Putamen (tissue), 1 donor: ENCODE measurements around the gene C5orf58.

Experiments used
- DNase-seq: peaks from one replicate; pipeline ENCODE4 v3.0.0-alpha.2; 2016; ENCODE audit warnings: low spot score

The C5orf58 gene, protein sequence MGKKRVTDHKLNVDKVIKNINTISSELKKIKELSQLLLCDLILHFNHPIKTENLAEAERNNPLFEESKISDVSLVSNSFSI

DNA sequence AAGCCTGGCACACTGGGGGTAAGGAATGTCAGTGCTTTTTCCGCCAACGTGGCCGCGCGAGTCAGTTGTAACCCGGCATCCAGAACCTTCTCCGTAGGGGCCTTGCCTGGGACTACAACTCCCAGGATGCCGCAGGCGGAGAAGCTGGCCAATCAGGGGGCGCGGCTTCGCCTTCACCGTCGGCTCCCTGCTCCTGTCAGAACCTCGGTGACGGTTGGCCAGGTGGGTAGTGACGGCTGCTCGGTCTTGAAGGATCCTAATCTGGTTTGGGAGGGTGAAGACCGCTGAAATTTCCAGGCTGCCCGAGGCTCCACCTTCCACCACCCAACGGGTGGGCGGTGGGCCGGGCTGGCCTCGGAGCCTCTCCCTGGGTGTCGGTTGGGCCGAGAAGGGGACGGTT lies at the start of gene C5orf58:
TSS of gene C5orf58 (plus strand) at position 200 of the 400 bp plus-strand sequence. CDS start 1,992 bp downstream, outside the sequence.
- DNase-seq = no peak

DNA sequence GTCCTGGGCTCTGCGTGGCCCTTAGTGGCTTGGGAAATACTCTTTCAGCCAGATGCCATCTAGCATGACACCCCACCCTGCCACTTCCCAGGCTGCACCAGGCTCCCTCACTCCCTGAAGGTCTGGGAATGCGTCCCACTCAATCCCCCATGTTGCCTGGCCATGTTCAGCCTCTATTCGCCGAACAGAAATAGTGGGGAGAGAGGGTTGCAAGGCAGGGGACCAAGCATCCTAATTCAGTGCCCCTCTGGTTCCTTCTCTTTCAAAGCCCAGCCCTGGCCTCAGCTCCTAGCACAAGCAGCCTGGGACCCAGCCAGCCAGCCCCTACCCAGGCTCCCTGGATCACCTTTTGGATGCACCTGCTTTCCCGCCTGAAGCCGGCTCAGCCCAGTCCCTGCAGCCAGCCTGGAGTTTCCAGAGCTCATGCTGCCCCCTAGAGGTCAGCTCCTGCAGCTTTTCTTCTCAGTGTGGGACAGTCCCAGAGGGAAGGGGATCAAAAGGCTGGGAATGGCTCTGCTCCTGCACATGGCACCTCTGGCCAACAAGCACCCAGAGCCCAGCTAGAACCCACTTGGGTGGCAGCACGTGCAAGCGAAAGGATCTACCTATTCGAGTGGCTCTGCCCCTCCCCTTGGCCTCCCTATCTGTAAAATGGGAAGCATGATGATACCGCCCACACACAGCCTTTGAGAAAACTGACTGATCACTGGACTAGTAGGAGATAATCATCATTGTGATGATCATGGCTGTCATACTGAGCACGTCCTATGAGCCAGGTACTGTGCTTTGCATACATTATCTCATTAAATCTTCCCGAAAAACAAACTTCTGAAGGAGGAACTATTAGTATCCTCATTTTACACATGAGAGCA lies 48.7 kb upstream of the C5orf58 start:
- DNase-seq = peak; percentile 19

GRCh38 chr5:170184737-170185136 lies 48.0 kb upstream of the C5orf58 start:
- DNase-seq = no peak

DNA sequence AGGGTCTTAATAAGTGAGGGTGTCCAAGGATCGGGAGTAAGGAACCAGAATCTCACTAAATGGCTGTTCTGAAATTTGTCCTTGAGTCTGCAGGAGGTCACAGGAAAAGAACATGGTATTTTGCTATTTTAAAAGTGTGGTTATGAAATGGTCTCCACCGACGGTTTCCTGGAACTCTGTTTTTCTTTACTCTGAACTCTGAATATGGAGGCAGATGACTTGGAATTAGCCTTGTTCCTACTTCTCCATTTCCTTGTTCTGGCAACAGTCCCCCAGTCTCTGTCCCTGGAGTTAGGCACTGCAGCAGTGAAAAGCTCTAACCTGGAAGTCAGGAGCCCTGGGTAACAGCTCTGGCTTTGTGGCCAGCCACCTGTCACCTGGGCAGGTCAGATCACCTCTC lies 46.6 kb upstream of the C5orf58 start:
- no peak for DNase-seq

GRCh38 chr5:170186856-170187255 lies 45.9 kb upstream of the C5orf58 start:
- DNase-seq = no peak

DNA sequence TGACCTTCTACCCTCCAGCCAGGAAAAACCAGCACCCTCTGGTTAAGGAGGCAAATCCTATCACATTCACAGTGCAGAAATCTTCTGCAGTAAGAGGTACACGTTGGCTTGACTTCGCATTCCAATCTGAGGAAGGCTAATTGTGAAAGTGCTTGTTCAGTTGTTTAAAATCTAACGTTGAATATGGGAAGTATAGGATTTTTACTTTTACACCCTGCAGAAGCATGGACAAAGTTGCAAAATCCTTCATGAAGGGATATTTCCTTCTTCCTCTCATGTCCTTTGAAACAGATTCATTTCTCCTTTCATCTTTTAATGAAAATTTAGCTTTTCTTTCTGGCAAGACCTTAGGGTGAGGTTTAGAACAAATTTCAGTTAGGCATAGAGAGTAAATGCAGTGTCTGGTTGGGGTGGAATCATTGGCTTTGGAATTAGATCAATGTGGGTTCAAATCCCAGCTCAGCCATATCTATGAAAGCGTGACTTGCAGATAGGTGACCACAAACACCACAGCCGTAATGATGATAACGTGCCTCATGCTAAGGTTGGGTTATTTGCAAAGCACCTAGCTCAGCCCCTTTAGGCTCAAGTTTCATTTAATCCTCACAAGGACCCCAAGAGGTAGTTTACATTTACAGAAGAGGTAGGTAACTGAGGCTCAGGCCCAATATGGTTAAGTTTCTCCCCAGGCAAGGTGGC lies 42.2 kb upstream of the C5orf58 start:
- DNase-seq = no peak

- no peak for DNase-seq
Observed at GRCh38 chr5:170192829-170193228, 40.0 kb upstream of the C5orf58 start.

- DNase-seq = no peak
Observed at GRCh38 chr5:170195961-170196360, 36.8 kb upstream of the C5orf58 start.

GRCh38 chr5:170200876-170201275 lies 31.9 kb upstream of the C5orf58 start:
- DNase-seq = no peak

- no peak for DNase-seq
Observed at GRCh38 chr5:170201311-170201710, 31.5 kb upstream of the C5orf58 start.

DNA sequence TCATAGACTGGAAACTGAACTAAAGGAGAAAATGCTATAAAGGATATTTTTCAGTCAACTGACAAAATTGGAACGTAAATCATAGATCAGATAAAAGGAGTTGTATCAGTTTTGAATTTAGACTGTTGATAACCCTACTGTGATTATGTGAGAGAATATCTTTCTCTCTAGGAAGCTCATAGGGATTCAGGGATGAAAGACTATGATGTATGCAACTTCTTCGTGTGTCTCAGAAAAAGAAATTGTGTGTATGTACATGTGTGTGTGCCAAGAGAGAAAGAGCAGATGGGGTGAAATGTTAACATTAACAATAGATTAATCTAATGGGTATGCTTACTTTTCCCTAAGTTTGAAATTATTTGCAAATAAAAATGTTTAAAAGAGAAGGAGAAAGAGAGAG lies 30.7 kb upstream of the C5orf58 start:
- no peak for DNase-seq

DNA sequence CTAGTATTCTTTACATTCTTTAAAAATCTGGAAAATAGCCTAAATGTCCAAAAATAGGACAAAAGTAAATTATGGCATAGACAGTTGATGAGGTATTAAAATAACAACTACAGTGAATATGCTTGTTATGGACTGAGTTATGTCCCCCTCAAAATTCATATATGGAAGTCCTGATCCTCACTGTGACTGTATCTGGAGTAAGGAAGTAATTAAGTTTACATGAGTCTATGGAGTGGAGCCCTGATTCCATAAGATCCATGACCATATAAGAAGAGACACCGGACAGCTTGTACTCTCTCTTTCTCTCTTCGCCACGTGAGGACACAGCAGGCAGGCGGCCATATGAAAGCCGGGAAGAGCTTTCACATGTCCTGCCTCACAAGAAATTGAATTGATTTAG lies 28.6 kb upstream of the C5orf58 start:
- no peak for DNase-seq

DNA sequence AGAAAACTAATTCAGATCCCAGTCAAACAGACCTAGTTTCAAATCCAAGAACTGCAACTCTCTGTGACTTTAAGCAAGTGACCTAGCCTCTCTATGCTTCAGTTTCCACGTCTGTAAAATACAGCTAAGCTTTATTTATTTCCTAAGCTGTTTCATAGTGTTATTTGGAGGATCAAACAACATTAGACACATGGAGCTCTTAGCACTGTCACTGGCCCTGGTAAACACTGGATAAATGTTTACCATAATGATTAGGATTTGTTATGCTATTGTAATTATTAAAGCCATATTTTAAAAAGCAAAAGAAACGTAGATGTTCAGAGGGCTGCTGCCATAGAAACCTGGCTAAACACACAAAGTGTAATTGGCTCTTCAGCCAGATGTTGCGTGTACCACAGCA lies 26.6 kb upstream of the C5orf58 start:
- DNase-seq = no peak

GRCh38 chr5:170206958-170207357 lies 25.8 kb upstream of the C5orf58 start:
- DNase-seq = no peak

- DNase-seq = no peak
Observed at GRCh38 chr5:170211575-170212334, 21.0 kb upstream of the C5orf58 start.

GRCh38 chr5:170216257-170216864 lies 16.4 kb upstream of the C5orf58 start:
- peak; percentile 35 for DNase-seq

- DNase-seq = no peak
Observed at GRCh38 chr5:170217831-170218230, 15.0 kb upstream of the C5orf58 start.

GRCh38 chr5:170218726-170219125 lies 14.1 kb upstream of the C5orf58 start:
- no peak for DNase-seq

GRCh38 chr5:170219615-170220014 lies 13.2 kb upstream of the C5orf58 start:
- no peak for DNase-seq

- no peak for DNase-seq
Observed at GRCh38 chr5:170220191-170220590, 12.6 kb upstream of the C5orf58 start.

DNA sequence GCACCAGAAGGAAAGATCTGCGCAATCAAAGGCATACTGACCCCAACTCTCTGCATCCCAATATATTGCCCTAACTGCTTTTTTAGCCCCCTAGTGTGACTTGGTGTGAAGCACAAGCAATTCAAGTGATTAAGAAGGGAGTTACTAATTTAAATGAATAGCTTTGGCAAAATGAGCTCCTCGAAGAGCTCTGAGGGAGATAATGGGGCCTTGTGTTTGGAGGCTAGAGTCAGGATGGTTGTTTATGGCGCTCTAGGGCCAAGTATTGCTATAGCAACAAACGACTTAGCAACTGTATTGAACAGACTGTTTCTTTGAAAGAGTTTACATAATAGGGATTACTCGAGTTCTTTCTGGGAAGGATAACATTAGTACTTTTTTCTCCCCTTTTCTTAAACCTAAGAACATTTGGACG lies 11.5 kb upstream of the C5orf58 start:
- DNase-seq = peak; percentile 48

- DNase-seq = no peak
Observed at GRCh38 chr5:170223360-170223759, 9.4 kb upstream of the C5orf58 start.
